CD14-positive monocyte (primary cell): ENCODE data around the gene BET1L. TPM values are rescaled to one million over a fixed set of nuclear protein-coding genes. Genes with fewer than 3 reads are reported as not detected.

Experiments
- DNase-seq, 3 donors: peaks; one replicate each; pipeline ENCODE4 v3.0.0-alpha.2; 2011 to 2022
- H2AFZ ChIP-seq: 2 replicates; pipeline ENCODE4 v1.6.0; 2012; ENCODE audit warnings: mild to moderate bottlenecking, low read depth, low read length, inconsistent platforms; ENCODE audit not compliant: insufficient read depth, poor library complexity, severe bottlenecking
- H3K27ac ChIP-seq, 2 donors: 1 replicate in 1 of 2; 2 replicates in 1 of 2; pipeline ENCODE4 v1.5.1; 2012 to 2013; ENCODE audit warnings: low read length in 2 of 2, control low read depth in 1 of 2, inconsistent platforms in 1 of 2, low read depth in 1 of 2, mild to moderate bottlenecking in 1 of 2
- H3K27me3 ChIP-seq, 2 donors: one replicate each; pipeline versions ENCODE4 v1.6.0 to v1.6.1; 2011 to 2013; ENCODE audit warnings: low read length in 2 of 2; ENCODE audit not compliant: control insufficient read depth in 2 of 2, insufficient read depth in 2 of 2
- H3K36me3 ChIP-seq, 2 donors: replicated peaks in 1 of 2; 1 replicate in 1 of 2; 2 replicates in 1 of 2; pipeline versions ENCODE4 v1.5.1 to v1.6.1; 2012 to 2013; ENCODE audit warnings: low read length in 2 of 2, control low read depth in 1 of 2, inconsistent platforms in 1 of 2, mild to moderate bottlenecking in 1 of 2; ENCODE audit not compliant: insufficient read depth in 2 of 2, control insufficient read depth in 1 of 2
- H3K4me1 ChIP-seq, 2 donors: 1 replicate in 1 of 2; 2 replicates in 1 of 2; pipeline versions ENCODE4 v1.5.1 to v1.6.1; 2012 to 2013; ENCODE audit warnings: low read length in 2 of 2, control low read depth in 1 of 2, inconsistent platforms in 1 of 2, mild to moderate bottlenecking in 1 of 2, moderate library complexity in 1 of 2; ENCODE audit not compliant: insufficient read depth in 2 of 2, control insufficient read depth in 1 of 2
- H3K4me2 ChIP-seq: replicated peaks from 2 replicates; pipeline ENCODE3; 2012; ENCODE audit warnings: low read length, moderate library complexity, mild to moderate bottlenecking; ENCODE audit not compliant: poor library complexity, severe bottlenecking; ENCODE audit errors: extremely low read depth
- H3K4me3 ChIP-seq, 3 experiments: fragments of 200-600 bp in 1 of 3; sonication (generic) in 1 of 3; replicated peaks in 1 of 3; 1 replicate in 2 of 3; 2 replicates in 1 of 3; pipeline ENCODE4 v1.5.1; 2011 to 2013; ENCODE audit warnings: low read length in 3 of 3, mild to moderate bottlenecking in 3 of 3, control low read depth in 2 of 3, low read depth in 2 of 3, inconsistent platforms in 1 of 3, moderate library complexity in 1 of 3
- H3K79me2 ChIP-seq: 2 replicates; pipeline ENCODE4 v1.6.0; 2012; ENCODE audit warnings: mild to moderate bottlenecking, control low read depth, inconsistent platforms, low read length, moderate library complexity; ENCODE audit not compliant: insufficient read depth
- H3K9ac ChIP-seq: 2 replicates; pipeline ENCODE4 v1.6.0; 2017; ENCODE audit warnings: low read length, mild to moderate bottlenecking; ENCODE audit not compliant: insufficient read depth, poor library complexity, severe bottlenecking
- H3K9me3 ChIP-seq, 2 donors: replicated peaks in 1 of 2; 1 replicate in 1 of 2; 2 replicates in 1 of 2; pipeline versions ENCODE4 v1.5.1 to v1.6.1; 2012 to 2013; ENCODE audit warnings: low read length in 2 of 2, control low read depth in 1 of 2; ENCODE audit not compliant: control insufficient read depth in 1 of 2, insufficient read depth in 1 of 2
- H4K20me1 ChIP-seq: 2 replicates; pipeline ENCODE4 v1.6.0; 2012; ENCODE audit warnings: mild to moderate bottlenecking, low read length, control low read depth, moderate library complexity; ENCODE audit not compliant: insufficient read depth
- H3K27ac Mint-ChIP-seq, 7 donors: one replicate each; pipeline ENCODE4 v1.8.0; 2020; ENCODE audit warnings: mild to moderate bottlenecking in 7 of 7, mixed read lengths in 7 of 7, moderate library complexity in 6 of 7, inconsistent platforms in 2 of 7
- H3K27me3 Mint-ChIP-seq, 3 donors: one replicate each; pipeline ENCODE4 v1.8.0; 2021 to 2022; ENCODE audit warnings: low read depth in 3 of 3, mild to moderate bottlenecking in 3 of 3, mixed read lengths in 3 of 3, moderate library complexity in 3 of 3, inconsistent platforms in 1 of 3
- H3K36me3 Mint-ChIP-seq, 2 donors: one replicate each; pipeline ENCODE4 v1.8.0; 2020; ENCODE audit warnings: mixed read lengths in 2 of 2, inconsistent platforms in 1 of 2, mild to moderate bottlenecking in 1 of 2
- H3K4me1 Mint-ChIP-seq: one replicate; pipeline ENCODE4 v1.8.0; 2020; ENCODE audit warnings: mild to moderate bottlenecking, mixed read lengths
- H3K4me3 Mint-ChIP-seq, 2 donors: one replicate each; pipeline ENCODE4 v1.8.0; 2020; ENCODE audit warnings: mild to moderate bottlenecking in 2 of 2, mixed read lengths in 2 of 2, moderate library complexity in 1 of 2
- H3K9me3 Mint-ChIP-seq, 7 donors: one replicate each; pipeline ENCODE4 v1.8.0; 2020 to 2022; ENCODE audit warnings: mixed read lengths in 7 of 7, mild to moderate bottlenecking in 6 of 7, moderate library complexity in 6 of 7, inconsistent platforms in 2 of 7
- WGBS: methylation state at CpG from one replicate; pipeline ENCODE4 v1.1.5; 2013; ENCODE audit warnings: missing lambda C conversion rate; ENCODE audit not compliant: insufficient coverage; 5-methylcytosine and 5-hydroxymethylcytosine counted together
- intact Hi-C, 2 donors: fragments of 100-400 bp; cut with micrococcal nuclease; formaldehyde crosslinking; loops; one replicate each; pipeline versions ENCODE4 v1.15.0 to v1.15.1; 2023
- polyA plus RNA-seq, 3 donors: library from polyadenylated mRNA; depleted of rRNA in 1 of 3; unstranded in 2 of 3; stranded (reverse) in 1 of 3; fragments of 300-500 nt in 2 of 3; fragments of >200 nt in 1 of 3; fragmentation: Illumina TruSeq in 2 of 3; gene quantifications; 1 replicate in 2 of 3; 2 replicates in 1 of 3; pipeline ENCODE4 v1.2.3, GENCODE V29; 2012 to 2021
- TF ChIP-seq, protein P1 (sequence below): fragments of 200-600 bp; IDR thresholded peaks from one replicate; pipeline ENCODE4 v1.8.0; 2022; ENCODE audit warnings: antibody characterized with exemption, mild to moderate bottlenecking

Gene BET1L
- polyA plus RNA-seq, 3 donors, result 9.5 to 37.3 (median 29.3) TPM

DNA sequence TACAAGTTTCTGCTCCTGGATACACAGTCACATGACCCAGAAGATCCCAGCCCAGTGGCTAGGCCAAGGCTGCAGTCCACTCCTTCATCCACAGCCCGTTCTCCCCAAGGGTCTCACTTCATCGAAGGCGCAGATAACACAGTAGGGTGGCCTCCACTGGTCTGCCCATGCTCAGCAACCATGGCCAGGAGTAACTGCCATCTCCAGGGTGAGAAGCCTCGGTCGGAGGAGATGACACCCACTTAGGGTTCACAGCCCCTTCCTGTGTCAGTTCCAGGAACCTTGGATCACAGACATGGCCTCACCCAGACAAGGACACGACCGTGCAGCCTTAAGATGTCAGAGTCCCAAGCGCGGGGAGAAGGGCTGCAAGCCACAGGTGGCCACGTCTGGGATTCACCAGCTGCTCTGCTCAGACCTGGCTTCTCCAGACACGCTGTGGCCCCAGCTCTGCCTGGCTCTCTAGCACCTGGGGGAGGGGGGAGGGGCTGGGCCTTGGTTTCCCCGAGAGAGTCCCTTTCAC lies 2.6 kb downstream of the BET1L start:
- no peak overlapping the region for H3K4me2 ChIP-seq
- WGBS, result 97% methylated on average over 10 of the region's 12 CpGs
- H4K20me1 ChIP-seq, result peaks cover 50% of the 10 kb centered on the region
- peaks cover 49% of the 10 kb centered on the region for H3K79me2 ChIP-seq
- Mint-ChIP-seq H3K9me3 (peaks cover 0 to 2% (median 0%) of the 10 kb centered on the region in 7 donors), H3K36me3 (peaks cover 36 to 47% of the 10 kb centered on the region in 2 donors), H3K27ac (peak overlapping the region in 1 of 7 donors; percentile 4), H3K4me3 (no peak overlapping the region), H3K4me1 (peaks cover 48% of the 10 kb centered on the region), H3K27me3 (peaks cover 2 to 7% (median 4%) of the 10 kb centered on the region in 3 donors)
- TF ChIP-seq, protein P1, sequence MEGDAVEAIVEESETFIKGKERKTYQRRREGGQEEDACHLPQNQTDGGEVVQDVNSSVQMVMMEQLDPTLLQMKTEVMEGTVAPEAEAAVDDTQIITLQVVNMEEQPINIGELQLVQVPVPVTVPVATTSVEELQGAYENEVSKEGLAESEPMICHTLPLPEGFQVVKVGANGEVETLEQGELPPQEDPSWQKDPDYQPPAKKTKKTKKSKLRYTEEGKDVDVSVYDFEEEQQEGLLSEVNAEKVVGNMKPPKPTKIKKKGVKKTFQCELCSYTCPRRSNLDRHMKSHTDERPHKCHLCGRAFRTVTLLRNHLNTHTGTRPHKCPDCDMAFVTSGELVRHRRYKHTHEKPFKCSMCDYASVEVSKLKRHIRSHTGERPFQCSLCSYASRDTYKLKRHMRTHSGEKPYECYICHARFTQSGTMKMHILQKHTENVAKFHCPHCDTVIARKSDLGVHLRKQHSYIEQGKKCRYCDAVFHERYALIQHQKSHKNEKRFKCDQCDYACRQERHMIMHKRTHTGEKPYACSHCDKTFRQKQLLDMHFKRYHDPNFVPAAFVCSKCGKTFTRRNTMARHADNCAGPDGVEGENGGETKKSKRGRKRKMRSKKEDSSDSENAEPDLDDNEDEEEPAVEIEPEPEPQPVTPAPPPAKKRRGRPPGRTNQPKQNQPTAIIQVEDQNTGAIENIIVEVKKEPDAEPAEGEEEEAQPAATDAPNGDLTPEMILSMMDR, result no peak
- no peak overlapping the region for H2AFZ ChIP-seq
- no peak overlapping the region for H3K4me3 ChIP-seq
- peak in 1 of 3 donors; percentile 4 for DNase-seq
- H3K27ac ChIP-seq, result no peak overlapping the region
- peaks cover 43 to 61% of the 10 kb centered on the region in 2 donors for H3K4me1 ChIP-seq
- H3K9ac ChIP-seq, result no peak overlapping the region
- peaks cover 15 to 33% of the 10 kb centered on the region in 2 donors for H3K36me3 ChIP-seq
- intact Hi-C loops, result loop anchor here (5.0 to 10.0 kb wide), 3 partner anchors 33 to 300 kb away; partner anchors contain the start of genes PSMD13 (in 1 of the 2), RNH1 (in 1 of the 2) and SIRT3 (in 1 of the 2)
- no peaks in the 10 kb centered on the region for H3K9me3 ChIP-seq
- H3K27me3 ChIP-seq, result no peaks in the 10 kb centered on the region

DNA sequence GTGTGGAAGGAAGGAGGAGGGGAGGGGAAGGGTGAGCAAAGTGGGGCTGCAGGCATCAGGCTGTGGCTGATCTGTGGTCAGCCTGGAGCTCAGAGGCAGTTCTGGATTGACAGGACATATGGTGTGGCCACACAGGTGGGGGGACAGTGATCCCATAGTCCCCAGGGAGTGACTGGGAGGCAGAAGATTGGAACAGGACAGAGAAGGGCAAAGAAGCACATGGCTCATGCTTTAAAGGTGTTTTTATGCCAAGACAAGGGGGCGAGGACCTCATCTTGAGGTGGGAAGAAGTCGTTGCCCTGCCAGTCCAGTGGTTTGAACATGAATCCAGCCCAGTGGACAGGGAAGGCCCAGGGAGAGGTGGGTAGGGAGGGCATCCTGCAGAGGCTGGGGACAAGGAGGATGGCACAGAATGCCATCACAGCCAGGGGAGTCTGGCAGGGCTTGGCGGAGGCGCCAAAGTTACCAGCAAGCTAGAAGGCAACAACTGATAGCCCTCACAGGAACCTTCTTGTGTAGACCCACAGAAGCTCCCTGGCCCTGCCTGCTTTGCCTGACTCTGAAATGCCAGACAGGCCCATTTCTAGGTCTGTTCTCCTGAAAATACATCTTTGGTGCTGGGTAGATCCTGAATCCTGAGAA lies 3.1 kb downstream of the BET1L start:
- peaks cover 35 to 43% of the 10 kb centered on the region in 2 donors for H3K36me3 Mint-ChIP-seq
- 96% methylated on average over 4 of the region's 4 CpGs for WGBS
- no peak overlapping the region for H3K4me2 ChIP-seq
- H3K79me2 ChIP-seq, result peaks cover 43% of the 10 kb centered on the region
- peaks cover 0 to 2% (median 0%) of the 10 kb centered on the region in 7 donors for H3K9me3 Mint-ChIP-seq
- H3K27ac ChIP-seq, result no peak overlapping the region
- no peak overlapping the region for H3K4me3 Mint-ChIP-seq
- H3K9ac ChIP-seq, result no peak overlapping the region
- H3K4me1 ChIP-seq, result peaks cover 37 to 55% of the 10 kb centered on the region in 2 donors
- no peaks in the 10 kb centered on the region for H3K9me3 ChIP-seq
- peaks cover 13 to 31% of the 10 kb centered on the region in 2 donors for H3K36me3 ChIP-seq
- peak in 1 of 3 donors; percentile 3 for DNase-seq
- peaks cover 44% of the 10 kb centered on the region for H3K4me1 Mint-ChIP-seq
- H2AFZ ChIP-seq, result no peak overlapping the region
- no peak overlapping the region for H3K4me3 ChIP-seq
- H3K27ac Mint-ChIP-seq, result peak overlapping the region in 1 of 7 donors; percentile 4
- peaks cover 2 to 7% (median 4%) of the 10 kb centered on the region in 3 donors for H3K27me3 Mint-ChIP-seq
- intact Hi-C loops, result loop anchor here (5.0 to 10.0 kb wide), 2 partner anchors 33 to 301 kb away; partner anchors contain the start of genes PSMD13 (in 1 of the 2), RNH1 (in 1 of the 2) and SIRT3 (in 1 of the 2)
- TF ChIP-seq, protein P1, result no peak
- peaks cover 44% of the 10 kb centered on the region for H4K20me1 ChIP-seq
- no peaks in the 10 kb centered on the region for H3K27me3 ChIP-seq
